Melanocyte of skin (primary cell): ENCODE data around the gene ELK3. TPM values are rescaled to one million over a fixed set of nuclear protein-coding genes. Genes with fewer than 3 reads are reported as not detected.

Experiments
- small RNA-seq, 2 donors: library from RNA; depleted of rRNA; stranded (forward); fragments of <200 nt; gene quantifications; one replicate each; pipeline ENCODE3, GENCODE V24; 2012
- total RNA-seq, 2 donors: library from RNA; depleted of rRNA; stranded (reverse); fragments of >200 nt; gene quantifications; 2 replicates each; pipeline ENCODE4 v1.2.3, GENCODE V29; 2012

Gene ELK3
- total RNA-seq = 10 to 100 TPM; 10.7 to 14.0 TPM

GRCh38 chr12:96193725-96194575 lies at the start of gene ELK3:
Gene ELK3 (plus strand): TSS chr12:96194375.

Small RNA genes within 50 kb of the gene (small RNA-seq; reads per million reads assigned to genes)
- gene RNU4-24P = 0 reads per million in 2 donors

Other genes starting within 250 kb of the ELK3 start
- gene HAL, start 198.0 kb upstream of the ELK3 start, total RNA-seq = under 1 TPM; under 0.01 to 0.34 TPM
- gene LTA4H, start 158.8 kb upstream of the ELK3 start, total RNA-seq = 10 to 100 TPM; 54.0 to 65.6 TPM
- gene CDK17, start 206.1 kb downstream of the ELK3 start, total RNA-seq = 10 to 100 TPM; 65.0 to 69.9 TPM